H1 (cell line): ENCODE data around the gene MEF2A.

Source experiments
- CBX8 ChIP-seq: fragments of 300-800, 300-1000 bp; sonication (generic); IDR thresholded peaks from 2 replicates; pipeline ENCODE4 v1.7.1; 2016; ENCODE audit warnings: low read depth, low read length, borderline replicate concordance
- CHD1 ChIP-seq: IDR thresholded peaks from 2 replicates; pipeline ENCODE4 v1.6.1; 2012; ENCODE audit warnings: low read depth, low read length, improper control_type of control experiment
- CHD2 ChIP-seq: IDR thresholded peaks from 2 replicates; pipeline ENCODE4 v1.6.1; 2012; ENCODE audit warnings: low read length, improper control_type of control experiment
- CTCF ChIP-seq, 3 experiments: IDR thresholded peaks; 1 replicate in 2 of 3; 2 replicates in 1 of 3; pipeline versions ENCODE4 v1.5.1 to v1.6.1; 2011; ENCODE audit warnings: low read length in 3 of 3, mild to moderate bottlenecking in 3 of 3, inconsistent platforms in 2 of 3, low read depth in 1 of 3, moderate library complexity in 1 of 3; ENCODE audit not compliant: insufficient read depth in 1 of 3; ENCODE audit errors: control extremely low read depth in 1 of 3
- EP300 ChIP-seq, 2 experiments: IDR thresholded peaks; 1 replicate in 1 of 2; 2 replicates in 1 of 2; pipeline ENCODE4 v1.6.1; 2011 to 2012; ENCODE audit warnings: low read depth in 2 of 2, low read length in 2 of 2, mild to moderate bottlenecking in 2 of 2, borderline replicate concordance in 1 of 2, inconsistent platforms in 1 of 2, moderate library complexity in 1 of 2
- EZH2 ChIP-seq: fragments of 200-600 bp; sonication (generic); IDR thresholded peaks from 2 replicates; pipeline ENCODE4 v1.7.1; 2012; ENCODE audit warnings: low read depth, mild to moderate bottlenecking, moderate library complexity, low read length, inconsistent platforms; ENCODE audit not compliant: severe bottlenecking
- GABPA ChIP-seq: IDR thresholded peaks from 2 replicates; pipeline ENCODE4 v1.6.1; 2011; ENCODE audit warnings: mild to moderate bottlenecking, low read length, moderate library complexity, borderline replicate concordance; ENCODE audit not compliant: insufficient read depth
- JUN ChIP-seq: IDR thresholded peaks from 2 replicates; pipeline ENCODE4 v1.6.1; 2011; ENCODE audit warnings: low read depth, mild to moderate bottlenecking, improper control_type of control experiment, low read length
- KDM5A ChIP-seq: fragments of 200-600 bp; IDR thresholded peaks from 2 replicates; pipeline ENCODE4 v1.7.1; 2012; ENCODE audit warnings: mild to moderate bottlenecking, low read length, inconsistent platforms, mixed read lengths
- POLR2AphosphoS5 ChIP-seq: IDR thresholded peaks from 2 replicates; pipeline ENCODE4 v1.6.1; 2011; ENCODE audit warnings: low read depth, low read length
- SP2 ChIP-seq: IDR thresholded peaks from 2 replicates; pipeline ENCODE4 v1.6.1; 2012; ENCODE audit warnings: mild to moderate bottlenecking, low read length, inconsistent platforms
- SUZ12 ChIP-seq: fragments of 200-600 bp; sonication (generic); IDR thresholded peaks from 2 replicates; pipeline ENCODE4 v1.6.1; 2012; ENCODE audit warnings: mild to moderate bottlenecking, inconsistent platforms, low read length, moderate library complexity, mixed read lengths
- USF2 ChIP-seq: IDR thresholded peaks from 2 replicates; pipeline ENCODE4 v1.6.1; 2011; ENCODE audit warnings: low read length, improper control_type of control experiment

- TF ChIP-seq JUN (no peak), CTCF (IDR thresholded peaks at IDR 0.05; ENCODE audit: control extremely low read depth in 1 of 3, insufficient read depth in 1 of 3, low read depth in 1 of 3, low read length in 3 of 3) (no peak), CBX8 (no peak), POLR2AphosphoS5 (no peak), SP2 (no peak), EZH2 (no peak), USF2 (no peak), CHD1 (no peak), CHD2 (no peak), SUZ12 (no peak), GABPA (no peak), KDM5A (no peak), EP300 (IDR thresholded peaks at IDR 0.05; ENCODE audit: borderline replicate concordance in 1 of 2, low read depth in 2 of 2, low read length in 2 of 2) (no peak)
Measured at GRCh38 chr15:99720533-99720932, 154.7 kb downstream of the MEF2A start.
